ENCODE data around the gene PTH1R.

- TF ChIP-seq CTCF (conservative IDR thresholded peaks at IDR 0.05 in 1 of 2, IDR thresholded peaks at IDR 0.05 in 1 of 2; ENCODE audit: low read depth in 1 of 2, low read length in 2 of 2), result no peak
- no peak for TF ChIP-seq EZH2 (IDR thresholded peaks at IDR 0.05; ENCODE audit: low read length, missing control alignments)
These were observed 19.5 kb downstream of the PTH1R start for GRCh38 chr3:46897031-46897430.
